Activated naive CD4-positive, alpha-beta T cell treated with anti-CD3 and anti-CD28 coated beads, Interleukin-2, amount 50 U/mL, for 16 hours (primary cell): ENCODE results near the gene GLE1.
A peak's percentile ranks its signal among the peaks of the same experiment; 100 is the strongest.
"Not testable (repeated sequence)": the region's sequence is repeated elsewhere in the genome, so short reads cannot be mapped to it uniquely, and the experiment has no call there.

ENCODE experiments used
- DNase-seq: peaks from one replicate; pipeline ENCODE4 v3.0.0-alpha.2; 2020

GLE1 gene

DNA sequence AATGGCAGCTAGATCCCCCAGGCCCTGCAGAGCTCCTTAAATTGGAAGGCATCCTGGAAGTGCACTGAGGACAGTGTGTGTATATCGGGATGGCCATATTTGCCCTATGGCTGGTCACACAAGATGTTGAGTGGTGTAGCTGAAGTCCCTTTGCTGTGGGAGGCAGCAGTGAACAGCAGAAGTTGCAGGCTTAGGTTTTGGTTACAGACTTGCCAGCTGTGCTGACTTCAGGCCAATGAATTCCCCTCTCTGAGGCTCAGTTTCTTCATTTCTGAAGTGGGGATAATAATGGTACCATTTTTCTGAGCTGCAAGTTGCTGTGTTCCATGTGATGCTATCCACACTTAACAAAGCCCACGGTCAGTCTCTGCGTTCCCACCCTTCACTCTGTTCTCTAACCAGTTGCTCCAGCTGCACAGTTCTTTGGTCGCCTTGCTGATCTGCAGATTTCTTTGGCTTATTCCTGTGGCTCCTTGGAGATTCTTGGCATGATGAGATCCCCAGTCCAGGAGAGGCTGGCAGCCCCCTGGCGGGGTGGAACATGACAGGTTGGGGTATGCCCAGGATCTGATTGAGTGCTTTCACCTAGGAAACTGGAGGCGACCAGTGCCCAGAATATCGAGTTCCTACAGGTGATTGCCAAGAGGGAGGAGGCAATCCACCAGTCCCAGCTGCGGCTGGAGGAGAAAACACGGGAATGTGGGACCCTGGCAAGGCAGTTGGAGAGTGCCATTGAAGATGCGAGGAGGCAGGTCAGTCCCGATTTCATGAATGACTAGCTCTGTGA, 6.5 kb upstream of the GLE1 start:
- no peak for DNase-seq

DNA sequence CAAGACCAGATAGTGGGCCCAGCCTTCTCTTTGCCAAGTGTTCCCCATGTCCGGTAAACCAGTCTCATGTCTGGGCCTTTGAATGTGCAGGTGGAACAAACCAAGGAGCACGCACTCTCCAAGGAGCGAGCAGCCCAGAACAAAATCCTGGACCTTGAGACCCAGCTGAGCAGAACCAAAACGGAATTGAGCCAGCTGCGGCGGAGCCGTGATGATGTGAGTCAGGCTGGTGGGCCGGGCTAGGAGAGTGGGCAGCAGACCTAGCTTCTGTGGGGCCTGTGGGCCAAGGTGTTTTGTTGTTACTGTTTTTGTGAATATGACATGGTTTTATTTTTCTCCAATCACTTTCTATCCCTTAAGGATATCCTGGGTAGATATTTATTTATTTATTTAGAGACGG, 5.6 kb upstream of the GLE1 start:
- DNase-seq, result no peak

DNA sequence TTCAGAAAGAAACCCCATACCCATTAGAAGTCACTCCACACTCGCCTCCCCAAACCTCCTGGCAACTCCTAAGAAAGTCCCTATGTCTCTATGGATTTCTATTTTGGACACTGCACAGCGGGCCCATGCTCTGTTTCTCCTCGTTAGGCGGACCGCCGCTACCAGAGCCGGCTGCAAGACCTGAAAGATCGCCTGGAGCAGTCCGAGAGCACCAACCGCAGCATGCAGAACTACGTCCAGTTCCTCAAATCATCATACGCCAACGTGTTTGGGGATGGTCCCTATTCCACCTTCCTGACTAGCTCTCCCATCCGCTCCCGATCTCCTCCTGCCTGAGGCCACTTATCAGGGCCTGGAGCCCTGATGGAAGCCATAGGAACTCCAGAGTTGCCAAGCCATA, 4.6 kb upstream of the GLE1 start:
- no peak for DNase-seq

DNA sequence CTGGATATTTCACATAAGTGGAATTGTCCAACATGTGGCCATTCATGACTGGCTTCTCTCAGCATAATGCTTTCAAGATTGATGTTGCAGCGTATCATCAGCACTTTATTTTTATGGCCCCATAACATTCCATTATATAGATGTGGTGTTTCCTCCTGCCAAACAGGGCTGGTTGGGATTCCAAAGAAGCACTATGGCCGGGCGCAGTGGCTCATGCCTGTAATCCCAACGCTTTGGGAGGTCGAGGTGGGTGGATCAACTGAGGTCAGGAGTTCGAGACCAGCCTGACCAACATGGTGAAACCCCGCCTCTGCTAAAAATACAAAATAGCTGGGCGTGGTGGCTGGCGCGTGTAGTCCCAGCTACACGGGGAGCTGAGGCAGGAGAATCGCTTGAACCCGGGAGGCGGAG, 1.1 kb upstream of the GLE1 start:
- not testable (repeated sequence) for DNase-seq

DNA sequence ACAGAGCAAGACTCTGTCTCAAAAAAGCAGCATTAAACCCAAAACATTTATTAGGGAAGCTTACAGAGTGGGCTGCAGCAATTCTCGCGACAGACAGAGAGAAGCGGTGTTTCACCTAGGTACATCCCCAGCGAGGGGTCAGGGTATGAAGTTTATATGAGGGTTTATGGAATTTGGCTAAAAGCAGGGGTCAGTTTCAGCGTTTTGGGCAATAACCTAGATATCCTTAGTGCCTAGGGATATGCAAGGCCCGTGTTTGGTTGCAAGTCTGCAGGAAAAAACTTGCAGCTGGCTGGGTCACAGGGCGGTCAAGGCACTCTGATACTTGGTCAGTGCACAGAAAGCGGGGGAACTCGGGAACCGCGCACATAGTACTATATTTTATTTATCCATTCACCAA, 649 bp upstream of the GLE1 start:
- DNase-seq, result no peak

DNA sequence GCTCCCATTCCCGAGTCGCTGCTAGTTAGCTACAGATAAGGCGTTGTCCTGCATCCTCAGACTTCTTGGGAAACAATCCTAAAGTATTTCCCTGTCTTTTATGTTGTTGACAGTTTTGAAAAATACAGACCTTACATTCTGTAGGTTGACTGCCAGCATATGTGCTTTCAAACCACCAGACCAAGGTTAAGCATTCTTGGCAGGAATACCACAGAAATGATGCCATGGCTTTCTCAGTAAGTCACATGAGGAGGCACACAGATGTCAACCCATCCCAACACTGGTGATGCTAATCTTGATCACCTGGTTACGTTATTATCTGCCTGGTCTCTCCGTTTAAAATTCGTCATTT, 871 bp downstream of the GLE1 start:
- no peak for DNase-seq

DNA sequence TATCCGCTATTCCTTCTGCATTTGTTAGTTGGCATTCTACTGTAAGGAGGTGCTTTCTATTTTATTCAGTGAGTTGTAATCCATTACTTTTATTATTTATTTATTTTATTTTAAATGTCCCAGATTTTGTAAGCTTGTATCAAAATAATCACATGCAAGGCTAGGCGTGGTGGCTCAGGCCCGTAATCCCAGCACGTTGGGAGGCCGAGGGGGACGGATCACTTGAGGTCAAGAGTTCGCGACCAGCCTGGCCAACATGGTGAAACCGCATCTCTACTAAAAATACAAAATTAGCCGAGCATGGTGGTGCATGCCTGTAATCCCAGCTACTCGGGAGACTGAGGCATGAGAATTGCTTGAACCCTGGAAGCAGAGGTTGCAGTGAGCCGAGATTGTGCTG, 1.4 kb downstream of the GLE1 start:
- not testable (repeated sequence) for DNase-seq

DNA sequence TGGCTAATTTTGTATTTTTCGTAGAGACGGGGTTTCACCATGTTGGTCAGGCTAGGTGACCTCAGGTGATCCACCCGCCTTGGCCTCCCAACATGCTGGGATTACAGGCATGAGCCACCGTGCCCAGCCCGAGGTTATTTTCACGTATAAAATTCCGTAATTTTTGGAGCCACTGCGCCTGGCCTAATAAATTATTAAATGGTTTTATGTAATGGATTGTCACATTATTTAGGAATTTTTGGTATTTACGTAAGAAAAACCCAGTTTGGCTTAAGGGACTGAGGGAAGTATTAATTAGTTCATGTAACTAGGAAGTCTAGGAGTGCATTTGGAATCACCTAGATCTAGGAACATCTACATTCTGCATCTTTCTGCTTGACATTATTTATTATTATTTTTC, 8.3 kb downstream of the GLE1 start:
- DNase-seq, result no peak

DNA sequence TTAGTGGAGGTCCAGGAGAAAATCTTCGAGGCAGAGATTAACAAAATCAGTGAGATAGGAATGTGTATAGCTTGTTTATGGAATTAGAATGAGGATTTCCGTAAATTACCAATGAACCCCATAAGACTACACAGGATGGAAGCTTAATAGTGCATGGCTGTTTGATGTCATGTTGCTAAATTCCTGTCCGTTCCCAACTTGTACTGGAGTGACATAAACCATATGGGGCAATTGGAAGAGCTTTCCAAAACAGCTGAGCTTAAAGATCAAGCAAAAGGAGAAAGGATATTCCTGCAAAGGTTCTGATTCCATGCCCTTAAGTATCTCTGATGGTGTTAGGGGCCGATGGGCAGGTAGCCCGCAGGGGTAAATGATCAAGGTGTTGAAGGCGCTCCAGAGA, 17.4 kb downstream of the GLE1 start:
- DNase-seq, result no peak

DNA sequence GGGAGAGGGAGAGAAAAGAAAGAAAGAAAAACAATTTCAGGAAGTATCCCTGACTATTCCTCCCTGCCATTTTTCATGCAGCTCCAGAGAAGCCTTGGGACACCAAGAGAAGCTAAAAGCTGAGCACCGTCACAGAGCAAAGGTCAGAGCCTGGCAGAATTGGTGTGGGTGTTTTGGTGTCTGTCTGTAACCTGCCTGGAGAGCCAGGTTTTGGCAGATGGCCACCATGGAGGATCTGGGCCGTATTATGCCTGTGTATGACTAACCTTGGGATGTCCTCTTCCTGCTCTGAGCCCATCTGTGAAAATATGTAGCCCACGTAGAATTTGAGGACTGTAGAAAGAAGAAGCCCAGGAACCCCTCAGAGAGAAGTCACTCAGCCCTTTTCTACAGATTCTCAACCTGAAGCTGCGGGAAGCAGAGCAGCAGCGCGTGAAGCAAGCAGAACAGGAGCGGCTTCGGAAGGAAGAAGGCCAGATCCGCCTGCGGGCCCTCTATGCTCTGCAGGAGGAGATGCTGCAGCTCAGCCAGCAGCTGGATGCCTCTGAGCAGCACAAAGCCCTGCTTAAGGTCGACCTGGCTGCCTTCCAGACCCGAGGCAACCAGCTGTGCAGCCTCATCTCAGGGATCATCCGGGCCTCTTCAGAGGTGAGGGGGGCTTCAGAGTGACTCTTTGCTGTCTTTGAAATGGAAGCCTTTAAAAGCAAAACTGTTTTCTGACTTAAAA, 18.8 kb downstream of the GLE1 start:
- DNase-seq, result no peak

DNA sequence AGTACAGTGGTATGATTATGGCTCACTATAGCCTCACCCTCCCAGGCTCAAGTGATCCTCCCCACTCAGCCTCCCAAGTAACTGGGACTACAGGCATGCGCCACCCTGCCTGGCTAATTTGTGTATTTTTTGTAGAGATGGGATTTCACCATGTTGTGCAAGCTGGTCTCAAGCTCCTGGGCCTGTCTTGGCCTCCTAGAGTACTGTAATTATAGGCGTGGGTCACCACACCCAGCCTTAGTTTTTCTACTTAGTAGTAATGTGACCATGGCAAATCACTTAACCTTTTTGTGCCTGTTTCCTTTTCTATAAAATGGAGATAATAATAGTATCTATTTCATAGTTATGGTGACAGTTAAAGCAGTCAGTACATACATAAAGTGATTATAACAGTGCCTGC, 22.2 kb downstream of the GLE1 start:
- DNase-seq, result no peak

DNA sequence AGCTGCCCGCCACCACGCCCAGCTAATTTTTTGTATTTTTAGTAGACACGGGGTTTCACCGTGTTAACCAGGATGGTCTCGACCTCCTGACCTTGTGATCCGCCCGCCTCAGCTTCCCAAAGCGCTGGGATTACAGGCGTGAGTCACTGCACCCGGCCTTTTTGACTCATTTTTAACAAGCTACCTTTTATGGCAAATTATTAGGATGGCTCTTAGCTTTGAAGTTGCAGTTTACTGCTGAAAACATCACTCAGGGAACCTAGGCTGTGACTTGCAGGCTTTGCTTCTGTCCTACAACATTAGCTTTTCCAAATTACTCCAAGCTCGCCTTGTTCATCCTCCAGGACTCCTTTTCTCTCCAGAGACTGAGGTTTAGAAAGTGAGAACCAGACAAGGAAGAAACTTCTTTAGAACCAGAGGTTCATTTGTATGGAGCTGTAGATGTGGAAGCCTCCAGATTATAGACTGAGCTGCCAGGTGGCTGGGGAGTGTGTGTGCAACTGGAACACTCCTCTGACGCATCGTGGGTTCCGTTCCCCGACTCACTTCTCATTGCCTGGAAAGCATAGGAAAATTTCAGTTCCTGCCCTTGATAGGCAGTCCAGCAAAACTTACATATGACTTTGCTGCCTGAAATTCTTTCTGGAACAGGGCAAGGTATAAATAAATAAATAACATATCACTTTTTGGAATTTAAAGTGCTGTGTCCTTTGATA, 24.1 kb downstream of the GLE1 start:
- no peak for DNase-seq

DNA sequence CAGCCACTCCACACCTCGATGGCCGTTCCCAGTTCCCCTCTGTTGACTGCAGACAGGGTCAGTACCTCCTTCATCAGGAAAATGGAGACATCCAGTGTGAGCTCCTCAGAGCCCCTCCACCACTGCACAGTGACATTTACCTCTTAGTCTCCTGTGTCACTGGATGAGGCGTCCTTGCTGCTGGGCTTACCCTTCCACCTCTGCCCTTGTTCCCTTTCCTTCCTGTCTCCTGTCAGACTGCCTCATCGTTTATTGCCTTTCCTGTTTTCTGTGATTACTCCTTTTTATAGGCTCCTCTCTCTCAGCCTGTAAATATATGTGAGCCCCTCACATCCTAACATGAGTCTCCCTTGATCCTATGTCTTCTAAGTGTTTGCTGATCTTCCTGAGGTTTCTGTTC, 24.7 kb downstream of the GLE1 start:
- no peak for DNase-seq

DNA sequence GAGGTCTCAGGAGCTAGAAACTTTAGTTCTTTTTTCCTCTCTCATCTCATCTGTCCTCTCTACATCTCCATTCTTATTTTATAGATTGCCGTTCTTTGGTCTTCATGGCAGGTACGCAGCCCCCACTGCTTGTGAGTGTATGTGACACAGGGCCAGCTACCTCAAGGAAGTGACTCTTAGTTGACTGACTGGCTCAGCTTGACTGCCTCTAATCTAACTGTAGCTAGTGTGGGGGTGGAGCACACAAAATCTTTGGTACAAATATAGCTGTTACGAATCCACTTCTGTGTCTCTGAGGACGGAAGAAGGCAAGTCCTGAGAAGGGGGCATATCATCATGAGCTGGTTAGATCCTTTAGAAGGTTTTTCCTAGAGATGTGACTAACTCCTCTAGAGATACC, 28.1 kb downstream of the GLE1 start:
- DNase-seq, result no peak

DNA sequence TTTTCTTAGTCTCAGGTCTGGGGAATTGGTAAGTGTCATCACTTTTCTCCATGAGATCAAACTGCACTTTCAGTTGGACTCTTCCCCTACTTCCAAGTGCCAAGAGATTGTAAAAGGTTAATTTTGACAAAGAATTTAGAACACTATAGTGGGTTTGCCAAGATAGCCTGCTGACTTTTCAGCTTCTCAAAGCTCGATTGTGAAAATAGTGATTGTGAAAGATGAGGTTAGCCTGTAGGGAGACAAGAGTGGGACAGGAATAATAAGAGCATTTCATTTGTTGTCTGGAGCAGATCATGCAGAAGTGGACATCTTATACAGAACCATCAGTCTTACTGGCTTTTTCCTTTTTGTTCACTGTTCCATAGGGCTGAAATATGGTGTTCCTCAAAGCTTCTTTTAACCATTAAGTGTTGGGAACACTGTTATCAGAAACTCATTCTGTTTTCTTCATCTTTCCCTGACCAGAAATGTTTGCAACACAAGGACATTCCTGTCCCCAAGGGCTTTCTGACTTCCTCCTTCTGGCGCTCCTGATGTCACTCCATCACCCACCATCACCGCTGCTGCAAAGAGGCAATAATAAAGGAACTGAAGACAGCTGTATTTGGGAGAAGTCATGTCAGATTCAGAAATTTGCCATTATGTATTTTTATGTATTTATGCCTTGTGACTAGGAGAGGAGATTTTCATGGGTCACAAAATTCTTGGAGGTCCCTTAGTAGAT, 36.3 kb downstream of the GLE1 start:
- no peak for DNase-seq

DNA sequence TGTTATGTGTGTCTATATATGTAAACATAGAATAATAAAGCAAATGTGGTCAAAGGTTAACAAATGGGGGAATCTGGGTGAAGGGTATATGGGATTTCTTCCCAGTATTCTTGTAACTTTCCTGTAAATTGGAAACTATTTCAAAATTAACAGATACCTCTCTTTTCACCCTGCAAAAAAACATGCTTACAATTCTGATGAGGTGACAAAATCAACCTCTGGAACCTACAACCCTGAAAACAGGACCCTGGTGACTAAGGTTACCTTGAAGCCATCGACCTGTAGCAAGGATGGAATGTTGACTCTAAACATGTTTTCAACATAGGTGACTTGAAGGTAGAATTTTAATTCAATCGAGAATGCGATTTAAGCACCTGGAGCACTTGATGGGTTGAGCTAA, 42.0 kb downstream of the GLE1 start:
- no peak for DNase-seq

DNA sequence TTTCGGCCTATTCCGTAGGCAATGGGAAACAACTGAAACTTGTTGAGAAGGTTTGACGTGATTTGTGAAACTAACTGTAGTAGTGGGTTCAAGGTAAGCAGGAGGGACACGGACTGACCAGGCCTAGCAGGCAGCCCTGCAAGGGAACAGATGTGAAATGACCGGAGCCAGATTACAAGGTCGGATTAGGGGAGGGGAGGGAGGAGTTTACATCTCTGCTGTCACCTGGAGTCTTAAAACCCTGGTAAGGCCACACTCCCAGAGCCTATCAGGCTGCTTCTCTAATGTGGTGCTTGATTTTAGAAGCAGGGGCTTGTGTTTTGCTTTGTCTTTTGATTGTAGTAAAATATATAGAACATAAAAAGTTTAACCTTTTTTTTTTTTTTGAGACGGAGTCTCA, 44.4 kb downstream of the GLE1 start:
- no peak for DNase-seq

DNA sequence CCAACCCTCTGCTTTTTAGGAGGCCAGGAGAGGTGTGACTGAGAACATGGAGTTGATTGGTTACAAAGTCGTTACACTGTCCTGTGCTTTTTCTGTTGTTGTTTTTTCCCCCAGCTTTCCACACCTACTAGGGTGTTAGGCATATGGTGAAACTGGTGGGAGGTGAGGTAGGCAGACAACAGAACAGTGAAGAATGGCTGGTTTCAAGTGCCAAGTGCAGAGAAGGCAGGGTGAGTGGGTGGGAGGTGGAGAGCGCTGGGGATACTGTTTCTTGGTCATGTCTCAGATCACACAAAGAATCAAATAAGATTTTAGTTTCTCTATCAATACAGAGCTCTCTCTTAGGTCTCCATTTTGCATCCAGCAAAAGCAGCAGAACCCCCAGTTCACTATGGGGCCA, 45.7 kb downstream of the GLE1 start:
- peak; percentile 57 for DNase-seq

DNA sequence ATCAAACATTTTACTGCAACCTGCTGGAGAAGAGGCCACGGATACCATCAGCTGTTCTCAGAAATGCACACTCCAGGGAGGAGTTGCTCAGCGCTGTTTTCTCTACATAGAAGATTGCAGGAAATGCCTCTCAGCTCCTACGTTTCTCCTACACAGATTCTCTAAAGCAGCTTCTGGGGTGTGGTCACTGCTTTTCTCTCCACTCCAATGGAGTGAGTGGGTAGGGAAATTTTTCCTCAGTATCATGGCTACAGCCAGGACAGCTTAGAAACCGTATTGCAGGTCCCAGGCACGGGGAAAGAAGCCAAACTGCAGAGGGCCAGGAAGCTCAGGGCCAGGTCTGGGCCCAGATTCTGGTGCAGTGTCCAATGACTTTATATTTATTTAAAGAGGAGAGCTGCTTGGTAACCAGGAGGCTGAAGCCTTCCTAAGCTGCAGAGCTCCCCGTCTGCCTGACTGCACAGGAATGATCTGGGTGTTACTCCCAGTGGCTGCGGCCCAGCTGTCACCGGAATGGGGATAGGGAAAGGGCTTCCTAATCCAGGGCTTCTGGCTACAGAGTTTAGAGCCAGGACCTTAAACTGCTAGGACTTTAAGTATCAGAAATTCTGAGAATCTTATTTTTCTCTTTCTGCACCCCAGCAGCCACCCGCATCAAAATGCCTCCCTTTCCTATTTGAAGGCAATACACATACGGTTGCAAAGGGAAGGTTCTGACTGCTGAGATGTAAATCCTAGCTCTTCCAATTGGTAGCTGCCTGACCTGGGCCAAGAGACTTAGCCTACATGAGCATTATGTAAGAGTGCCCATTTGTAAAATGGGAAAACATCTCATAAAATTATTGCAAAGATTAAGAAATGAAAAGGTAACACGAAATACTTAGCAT, 46.5 kb downstream of the GLE1 start:
- DNase-seq, result no peak

DNA sequence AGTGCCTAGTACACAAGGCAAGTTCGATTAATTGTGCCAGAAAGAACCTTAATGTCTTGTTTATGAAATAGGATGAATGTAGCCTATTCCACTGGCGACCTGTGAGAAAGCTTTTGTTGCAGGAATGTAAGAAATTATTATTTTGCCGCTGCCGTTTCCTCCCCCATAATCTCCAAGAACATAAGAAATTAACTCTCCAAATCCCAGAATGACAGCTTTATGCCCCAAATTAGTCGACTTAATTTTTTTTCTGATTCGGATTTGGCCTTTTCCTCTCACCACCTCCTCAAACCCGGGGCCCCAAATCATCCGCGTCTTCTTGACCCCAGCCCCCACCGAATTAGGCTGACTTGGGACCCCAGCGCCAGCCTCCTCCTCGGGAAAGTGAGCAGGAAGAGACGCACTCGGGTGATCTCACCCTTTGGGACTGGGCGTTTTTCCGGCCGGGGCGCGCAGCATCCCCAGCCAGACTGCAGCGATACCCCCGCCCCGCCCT, 47.2 kb downstream of the GLE1 start:
- DNase-seq, result no peak

DNA sequence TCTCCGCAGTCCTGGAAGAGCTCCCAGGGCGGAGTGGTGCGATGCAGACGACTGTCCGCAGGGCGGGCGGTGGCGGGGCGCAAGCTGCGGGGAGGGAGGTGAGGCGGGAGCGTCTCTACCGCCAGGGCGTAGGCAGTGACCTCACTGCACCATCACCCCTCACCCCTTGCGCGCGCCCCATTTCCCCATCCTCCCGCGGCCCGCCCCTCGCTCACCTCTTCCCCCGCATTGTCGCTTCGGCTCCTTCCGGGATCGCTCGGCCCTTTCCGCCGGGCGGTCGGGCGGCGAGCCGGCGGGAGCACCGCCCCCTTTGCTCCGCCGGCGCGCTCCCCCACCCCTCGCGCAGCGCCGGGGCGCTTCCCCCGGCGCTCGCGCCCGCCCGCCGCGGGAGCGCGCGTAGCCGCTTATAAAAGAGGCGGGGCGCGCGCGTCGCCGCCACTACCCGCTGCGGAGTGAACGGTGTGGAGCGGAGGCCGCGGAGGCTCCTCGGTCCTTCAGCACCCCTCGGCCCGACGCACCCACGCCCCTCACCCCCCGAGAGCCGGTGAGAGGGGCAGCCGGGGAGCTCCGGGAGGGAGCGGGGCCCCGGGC, 47.7 kb downstream of the GLE1 start, which contains the start of gene SPTAN1:
TSS of gene SPTAN1 (plus strand) at position 435 of the 591 bp plus-strand sequence. CDS start 14,154 bp downstream, outside the sequence.
- peak; percentile 96 for DNase-seq
